ENCODE results near the gene SMAD2. TPM values are rescaled to one million over a fixed set of nuclear protein-coding genes. Genes with fewer than 3 reads are reported as not detected.

SMAD2 gene
- total RNA-seq, 1 experiment from 2014 or later: 129 TPM

DNA sequence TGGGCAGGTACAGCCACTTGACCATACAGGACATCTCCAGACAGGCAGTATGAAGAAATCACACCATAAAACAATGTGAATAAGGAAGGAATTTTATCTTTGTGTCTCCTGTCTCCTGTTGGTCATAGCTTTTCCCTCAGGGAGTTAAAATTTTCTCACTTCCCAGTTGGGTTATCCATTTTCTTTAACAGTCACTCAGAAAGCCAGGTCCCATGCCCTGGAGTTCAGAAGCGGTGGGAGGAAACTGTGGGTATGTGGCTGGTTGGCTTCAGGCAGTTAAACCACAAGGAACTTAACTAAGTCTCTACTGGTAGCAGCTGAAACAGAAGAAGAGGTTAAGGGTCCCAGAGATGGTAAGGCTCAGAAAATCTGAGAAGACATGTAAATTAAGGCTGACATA lies 6.5 kb upstream of the SMAD2 start:
- DNase-seq (ENCODE audit: low read depth, low spot score) (no peak), ATAC-seq (no peak)
- Histone ChIP-seq H3K36me3 (ENCODE audit: control insufficient read depth, insufficient read depth, low read length) (no peaks in the 10 kb centered on the region), H3K27ac (ENCODE audit: low read length) (no peak overlapping the region), H3K4me1 (ENCODE audit: control insufficient read depth, insufficient read depth, low read length) (no peaks in the 10 kb centered on the region), H3K9me3 (ENCODE audit: control insufficient read depth, insufficient read depth, low read depth, low read length) (no peaks in the 10 kb centered on the region), H3K4me3 (ENCODE audit: low read depth in 2 of 2, low read length in 2 of 2) (no peak overlapping the region), H3K27me3 (ENCODE audit: control insufficient read depth, insufficient read depth, low read length) (no peaks in the 10 kb centered on the region)
- CTCF ChIA-PET: no interaction called here
- TF ChIP-seq POLR2AphosphoS5 (IDR thresholded peaks at IDR 0.05; ENCODE audit: low read depth, low read length) (no peak), TCF7L2 (IDR thresholded peaks at IDR 0.05; ENCODE audit: low read depth, low read length) (no peak), SIN3A (IDR thresholded peaks at IDR 0.05; ENCODE audit: borderline replicate concordance, insufficient read depth, low read depth, low read length) (no peak)
- TF ChIP-seq, protein P1, sequence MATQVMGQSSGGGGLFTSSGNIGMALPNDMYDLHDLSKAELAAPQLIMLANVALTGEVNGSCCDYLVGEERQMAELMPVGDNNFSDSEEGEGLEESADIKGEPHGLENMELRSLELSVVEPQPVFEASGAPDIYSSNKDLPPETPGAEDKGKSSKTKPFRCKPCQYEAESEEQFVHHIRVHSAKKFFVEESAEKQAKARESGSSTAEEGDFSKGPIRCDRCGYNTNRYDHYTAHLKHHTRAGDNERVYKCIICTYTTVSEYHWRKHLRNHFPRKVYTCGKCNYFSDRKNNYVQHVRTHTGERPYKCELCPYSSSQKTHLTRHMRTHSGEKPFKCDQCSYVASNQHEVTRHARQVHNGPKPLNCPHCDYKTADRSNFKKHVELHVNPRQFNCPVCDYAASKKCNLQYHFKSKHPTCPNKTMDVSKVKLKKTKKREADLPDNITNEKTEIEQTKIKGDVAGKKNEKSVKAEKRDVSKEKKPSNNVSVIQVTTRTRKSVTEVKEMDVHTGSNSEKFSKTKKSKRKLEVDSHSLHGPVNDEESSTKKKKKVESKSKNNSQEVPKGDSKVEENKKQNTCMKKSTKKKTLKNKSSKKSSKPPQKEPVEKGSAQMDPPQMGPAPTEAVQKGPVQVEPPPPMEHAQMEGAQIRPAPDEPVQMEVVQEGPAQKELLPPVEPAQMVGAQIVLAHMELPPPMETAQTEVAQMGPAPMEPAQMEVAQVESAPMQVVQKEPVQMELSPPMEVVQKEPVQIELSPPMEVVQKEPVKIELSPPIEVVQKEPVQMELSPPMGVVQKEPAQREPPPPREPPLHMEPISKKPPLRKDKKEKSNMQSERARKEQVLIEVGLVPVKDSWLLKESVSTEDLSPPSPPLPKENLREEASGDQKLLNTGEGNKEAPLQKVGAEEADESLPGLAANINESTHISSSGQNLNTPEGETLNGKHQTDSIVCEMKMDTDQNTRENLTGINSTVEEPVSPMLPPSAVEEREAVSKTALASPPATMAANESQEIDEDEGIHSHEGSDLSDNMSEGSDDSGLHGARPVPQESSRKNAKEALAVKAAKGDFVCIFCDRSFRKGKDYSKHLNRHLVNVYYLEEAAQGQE (IDR thresholded peaks at IDR 0.05; ENCODE audit: insufficient read depth in 1 of 2, low read depth in 2 of 2, low read length in 1 of 2): no peak
- TF ChIP-seq, protein P2, sequence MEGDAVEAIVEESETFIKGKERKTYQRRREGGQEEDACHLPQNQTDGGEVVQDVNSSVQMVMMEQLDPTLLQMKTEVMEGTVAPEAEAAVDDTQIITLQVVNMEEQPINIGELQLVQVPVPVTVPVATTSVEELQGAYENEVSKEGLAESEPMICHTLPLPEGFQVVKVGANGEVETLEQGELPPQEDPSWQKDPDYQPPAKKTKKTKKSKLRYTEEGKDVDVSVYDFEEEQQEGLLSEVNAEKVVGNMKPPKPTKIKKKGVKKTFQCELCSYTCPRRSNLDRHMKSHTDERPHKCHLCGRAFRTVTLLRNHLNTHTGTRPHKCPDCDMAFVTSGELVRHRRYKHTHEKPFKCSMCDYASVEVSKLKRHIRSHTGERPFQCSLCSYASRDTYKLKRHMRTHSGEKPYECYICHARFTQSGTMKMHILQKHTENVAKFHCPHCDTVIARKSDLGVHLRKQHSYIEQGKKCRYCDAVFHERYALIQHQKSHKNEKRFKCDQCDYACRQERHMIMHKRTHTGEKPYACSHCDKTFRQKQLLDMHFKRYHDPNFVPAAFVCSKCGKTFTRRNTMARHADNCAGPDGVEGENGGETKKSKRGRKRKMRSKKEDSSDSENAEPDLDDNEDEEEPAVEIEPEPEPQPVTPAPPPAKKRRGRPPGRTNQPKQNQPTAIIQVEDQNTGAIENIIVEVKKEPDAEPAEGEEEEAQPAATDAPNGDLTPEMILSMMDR (IDR thresholded peaks at IDR 0.05): no peak
- intact Hi-C loops (cut with micrococcal nuclease; ENCODE audit: unreplicated experiment) (no loop called here), in situ Hi-C loops (cut with HindIII; ENCODE audit: low pct_unique_long_range_greater_than_20kb, low sequenced_read_pairs) (no loop called here)
- POLR2A ChIA-PET: no interaction called here
- BruUV-seq (replicated peaks): no TSS peak

DNA sequence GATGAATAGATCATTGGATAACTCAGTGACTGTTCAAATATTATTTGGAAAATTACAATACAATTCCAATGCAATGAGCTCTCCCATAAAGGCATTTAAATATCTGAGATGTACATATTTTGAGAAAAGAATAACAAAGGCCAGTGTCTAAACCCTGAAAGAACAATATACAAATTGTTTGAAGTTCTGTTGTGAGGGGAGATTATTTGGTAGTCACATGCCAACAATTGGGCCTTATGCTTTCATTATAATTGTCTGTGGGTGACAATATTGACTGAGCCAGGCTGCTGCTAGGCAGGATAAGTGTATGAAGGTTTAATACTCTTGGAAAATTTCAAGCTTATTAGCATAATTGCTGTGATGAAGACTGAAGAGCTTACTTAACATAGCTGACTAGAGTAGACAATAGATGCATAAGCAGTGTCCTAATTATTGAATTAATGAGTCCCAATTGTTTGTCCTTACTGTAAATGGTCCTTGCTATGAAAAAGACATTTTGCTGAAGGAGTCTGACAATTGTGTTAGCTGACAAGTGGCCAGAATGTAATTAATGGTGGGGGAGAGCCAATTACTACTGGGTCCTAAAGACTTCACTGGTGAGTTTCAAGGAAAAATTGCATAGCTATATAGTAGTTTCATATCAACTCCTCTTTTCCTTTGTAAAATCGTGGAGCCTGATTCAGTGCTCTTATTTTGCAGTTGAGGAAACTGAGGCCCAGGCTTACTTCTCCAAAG lies 5.0 kb upstream of the SMAD2 start:
- in situ Hi-C loops (cut with HindIII; ENCODE audit: low pct_unique_long_range_greater_than_20kb, low sequenced_read_pairs): no loop called here
- no TSS peak for BruUV-seq (replicated peaks)
- no peak overlapping the region for H3K27ac ChIP-seq (ENCODE audit: low read length)
- DNase-seq (ENCODE audit: low read depth, low spot score): no peak
- POLR2A ChIA-PET: no interaction called here
- no peaks in the 10 kb centered on the region for H3K27me3 ChIP-seq (ENCODE audit: control insufficient read depth, insufficient read depth, low read length)
- H3K36me3 ChIP-seq (ENCODE audit: control insufficient read depth, insufficient read depth, low read length): no peaks in the 10 kb centered on the region
- no peak overlapping the region for H3K4me3 ChIP-seq (ENCODE audit: low read depth in 2 of 2, low read length in 2 of 2)
- CTCF ChIA-PET: no interaction called here
- H3K4me1 ChIP-seq (ENCODE audit: control insufficient read depth, insufficient read depth, low read length): no peaks in the 10 kb centered on the region
- intact Hi-C loops (cut with micrococcal nuclease; ENCODE audit: unreplicated experiment): no loop called here
- TF ChIP-seq TCF7L2 (IDR thresholded peaks at IDR 0.05; ENCODE audit: low read depth, low read length) (no peak), SIN3A (IDR thresholded peaks at IDR 0.05; ENCODE audit: borderline replicate concordance, insufficient read depth, low read depth, low read length) (no peak), POLR2AphosphoS5 (IDR thresholded peaks at IDR 0.05; ENCODE audit: low read depth, low read length) (no peak)
- TF ChIP-seq, protein P2 (IDR thresholded peaks at IDR 0.05): no peak
- no peaks in the 10 kb centered on the region for H3K9me3 ChIP-seq (ENCODE audit: control insufficient read depth, insufficient read depth, low read depth, low read length)
- ATAC-seq: no peak
